Natural killer cell (primary cell): Measurements from ENCODE around the gene PRDM8. TPM values are rescaled to one million over a fixed set of nuclear protein-coding genes. Genes with fewer than 3 reads are reported as not detected.

Source experiments
- ATAC-seq, 3 donors: fragments of 150-1000 bp in 2 of 3; fragments of 200-7000 bp in 1 of 3; cut with Tn5 transposase; 1 replicate in 1 of 3; 2 replicates in 2 of 3; pipeline ENCODE4 v1.10.0; 2021; ENCODE audit warnings: mild to moderate bottlenecking in 2 of 3, moderate library complexity in 2 of 3
- DNase-seq, 2 donors: peaks; one replicate each; pipeline versions ENCODE4 v3.0.0 to v3.0.0-alpha.2; 2013 to 2021; ENCODE audit warnings: mixed read lengths in 1 of 2
- H3K27ac ChIP-seq: one replicate; pipeline ENCODE4 v1.5.1; 2013; ENCODE audit warnings: mild to moderate bottlenecking, low read length
- H3K27me3 ChIP-seq: one replicate; pipeline ENCODE4 v1.6.1; 2013; ENCODE audit warnings: low read length; ENCODE audit not compliant: control insufficient read depth, insufficient read depth
- H3K36me3 ChIP-seq: one replicate; pipeline ENCODE4 v1.6.1; 2013; ENCODE audit warnings: low read length; ENCODE audit not compliant: control insufficient read depth, insufficient read depth
- H3K4me1 ChIP-seq: one replicate; pipeline ENCODE4 v1.6.1; 2013; ENCODE audit warnings: low read length; ENCODE audit not compliant: control insufficient read depth, insufficient read depth
- H3K4me3 ChIP-seq: one replicate; pipeline ENCODE4 v1.5.1; 2013; ENCODE audit warnings: low read length
- H3K9me3 ChIP-seq: one replicate; pipeline ENCODE4 v1.6.1; 2013; ENCODE audit warnings: low read length; ENCODE audit not compliant: control insufficient read depth, insufficient read depth
- H3K27ac Mint-ChIP-seq, 2 donors: one replicate each; pipeline ENCODE4 v1.8.0; 2022; ENCODE audit warnings: mild to moderate bottlenecking in 2 of 2, mixed read lengths in 2 of 2, moderate library complexity in 1 of 2
- H3K27me3 Mint-ChIP-seq, 2 donors: one replicate each; pipeline ENCODE4 v1.8.0; 2022; ENCODE audit warnings: low read depth in 2 of 2, mixed read lengths in 2 of 2
- H3K36me3 Mint-ChIP-seq: one replicate; pipeline ENCODE4 v1.8.0; 2022; ENCODE audit warnings: mixed read lengths
- H3K4me1 Mint-ChIP-seq, 2 donors: one replicate each; pipeline ENCODE4 v1.8.0; 2022; ENCODE audit warnings: mixed read lengths in 2 of 2
- H3K4me3 Mint-ChIP-seq: one replicate; pipeline ENCODE4 v1.8.0; 2022; ENCODE audit warnings: mild to moderate bottlenecking, moderate library complexity, mixed read lengths
- H3K9me3 Mint-ChIP-seq, 2 donors: one replicate each; pipeline ENCODE4 v1.8.0; 2022; ENCODE audit warnings: mixed read lengths in 2 of 2
- CTCF ChIP-seq: fragments of 200-600 bp; IDR thresholded peaks from one replicate; pipeline ENCODE4 v1.8.0; 2022; ENCODE audit warnings: antibody characterized with exemption
- WGBS: methylation state at CpG from one replicate; pipeline ENCODE4 v1.1.7; 2013; ENCODE audit warnings: missing lambda C conversion rate; ENCODE audit not compliant: insufficient coverage; 5-methylcytosine and 5-hydroxymethylcytosine counted together
- intact Hi-C: fragments of 100-400 bp; cut with micrococcal nuclease; formaldehyde crosslinking; loops from one replicate; pipeline ENCODE4 v1.14.2; 2022
- total RNA-seq, 4 donors: library from RNA; stranded (reverse); fragments of 120-200 nt in 1 of 4; gene quantifications; one replicate each; pipeline versions ENCODE4 v1.2.3 to v1.2.4, GENCODE V29; 2013 to 2022

Gene PRDM8
- total RNA-seq, 3 donors from 2014 or later (not counting 1 experiment from before 2014, with no cell fraction given), result 5.8 to 6.2 (median 6.0) TPM

GRCh38 chr4:80171251-80171650 is 26.1 kb upstream of the PRDM8 start:
- Mint-ChIP-seq H3K36me3 (no peaks in the 10 kb centered on the region), H3K27ac (peak overlapping the region; percentile 53 to 79), H3K4me1 (peaks cover 27 to 37% of the 10 kb centered on the region in 2 donors), H3K9me3 (no peaks in the 10 kb centered on the region), H3K27me3 (peaks cover 0 to 17% of the 10 kb centered on the region in 2 donors), H3K4me3 (no peak overlapping the region)
- peaks cover 27% of the 10 kb centered on the region for H3K4me1 ChIP-seq
- H3K36me3 ChIP-seq, result no peaks in the 10 kb centered on the region
- no peak for TF ChIP-seq CTCF
- intact Hi-C loops, result no loop called here
- ATAC-seq, result no peak
- H3K4me3 ChIP-seq, result no peak overlapping the region
- peak overlapping the region; percentile 68 for H3K27ac ChIP-seq
- DNase-seq, result no peak
- H3K27me3 ChIP-seq, result no peaks in the 10 kb centered on the region
- WGBS, result 100% methylated on average over 1 of the region's 1 CpG
- no peaks in the 10 kb centered on the region for H3K9me3 ChIP-seq

GRCh38 chr4:80171656-80172055 is 25.6 kb upstream of the PRDM8 start:
- peak overlapping the region; percentile 53 to 79 for H3K27ac Mint-ChIP-seq
- Histone ChIP-seq H3K4me1 (peaks cover 27% of the 10 kb centered on the region), H3K27me3 (no peaks in the 10 kb centered on the region), H3K36me3 (no peaks in the 10 kb centered on the region), H3K27ac (peak overlapping the region; percentile 68), H3K4me3 (no peak overlapping the region), H3K9me3 (no peaks in the 10 kb centered on the region)
- H3K36me3 Mint-ChIP-seq, result no peaks in the 10 kb centered on the region
- intact Hi-C loops, result no loop called here
- peaks cover 0 to 15% of the 10 kb centered on the region in 2 donors for H3K27me3 Mint-ChIP-seq
- H3K4me1 Mint-ChIP-seq, result peaks cover 27 to 37% of the 10 kb centered on the region in 2 donors
- no peak overlapping the region for H3K4me3 Mint-ChIP-seq
- no peak for DNase-seq
- no peaks in the 10 kb centered on the region for H3K9me3 Mint-ChIP-seq
- no peak for ATAC-seq
- no peak for TF ChIP-seq CTCF
- WGBS, result 86% methylated on average over 3 of the region's 3 CpGs

GRCh38 chr4:80172203-80172602 is 25.1 kb upstream of the PRDM8 start:
- H3K4me1 ChIP-seq, result peaks cover 27% of the 10 kb centered on the region
- no peaks in the 10 kb centered on the region for H3K36me3 Mint-ChIP-seq
- DNase-seq (peak in 1 of 2 donors; percentile 53), ATAC-seq (no peak)
- H3K27me3 Mint-ChIP-seq, result peaks cover 0 to 15% of the 10 kb centered on the region in 2 donors
- H3K27ac Mint-ChIP-seq, result peak overlapping the region; percentile 53 to 79
- intact Hi-C loops, result no loop called here
- H3K4me1 Mint-ChIP-seq, result peaks cover 27 to 37% of the 10 kb centered on the region in 2 donors
- peak overlapping the region; percentile 3 for H3K4me3 Mint-ChIP-seq
- no peaks in the 10 kb centered on the region for H3K9me3 Mint-ChIP-seq
- WGBS, result 21% methylated on average over 2 of the region's 2 CpGs
- H3K9me3 ChIP-seq, result no peaks in the 10 kb centered on the region
- no peak overlapping the region for H3K4me3 ChIP-seq
- TF ChIP-seq CTCF, result no peak
- no peaks in the 10 kb centered on the region for H3K27me3 ChIP-seq
- H3K36me3 ChIP-seq, result no peaks in the 10 kb centered on the region
- H3K27ac ChIP-seq, result peak overlapping the region; percentile 68

- peak in 1 of 2 donors; percentile 88 for DNase-seq
- peak; percentile 91 to 98 (median 94) for ATAC-seq
- Histone ChIP-seq H3K4me1 (peaks cover 27% of the 10 kb centered on the region), H3K36me3 (no peaks in the 10 kb centered on the region), H3K9me3 (no peaks in the 10 kb centered on the region), H3K27ac (peak overlapping the region; percentile 68), H3K27me3 (no peaks in the 10 kb centered on the region), H3K4me3 (no peak overlapping the region)
- intact Hi-C loops, result no loop called here
- no peak for TF ChIP-seq CTCF
- H3K36me3 Mint-ChIP-seq, result no peaks in the 10 kb centered on the region
- H3K27me3 Mint-ChIP-seq, result peaks cover 0 to 6% of the 10 kb centered on the region in 2 donors
- no peak overlapping the region for H3K4me3 Mint-ChIP-seq
- H3K9me3 Mint-ChIP-seq, result no peaks in the 10 kb centered on the region
- H3K4me1 Mint-ChIP-seq, result peaks cover 27 to 37% of the 10 kb centered on the region in 2 donors
- H3K27ac Mint-ChIP-seq, result peak overlapping the region; percentile 53 to 79
These were observed 23.9 kb upstream of the PRDM8 start for GRCh38 chr4:80173401-80173800.
